Muscle of leg (tissue), 11 donors: Measurements from ENCODE around the gene RUNX1. TPM values are rescaled to one million over a fixed set of nuclear protein-coding genes. Genes with fewer than 3 reads are reported as not detected.
A peak's percentile ranks its signal among the peaks of the same experiment; 100 is the strongest.

Experiments used
- DNase-seq: peaks from one replicate; pipeline ENCODE4 v3.0.0; 2013
- H3K27ac ChIP-seq: one replicate; pipeline ENCODE4 v1.5.1; 2013; ENCODE audit warnings: mild to moderate bottlenecking, low read length, control low read depth
- H3K27me3 ChIP-seq: one replicate; pipeline ENCODE4 v1.6.1; 2013; ENCODE audit warnings: low read length; ENCODE audit not compliant: control insufficient read depth, insufficient read depth
- H3K36me3 ChIP-seq: one replicate; pipeline ENCODE4 v1.6.1; 2013; ENCODE audit warnings: low read length; ENCODE audit not compliant: control insufficient read depth, insufficient read depth
- H3K4me1 ChIP-seq: one replicate; pipeline ENCODE4 v1.6.1; 2013; ENCODE audit warnings: low read length; ENCODE audit not compliant: control insufficient read depth, insufficient read depth
- H3K4me3 ChIP-seq: one replicate; pipeline ENCODE4 v1.5.1; 2013; ENCODE audit warnings: low read length, control low read depth
- H3K9me3 ChIP-seq: replicated peaks from 2 replicates; pipeline ENCODE4 v1.6.1; 2013; ENCODE audit warnings: low read depth, low read length; ENCODE audit not compliant: control insufficient read depth
- WGBS: methylation state at CpG from one replicate; pipeline ENCODE4 v1.1.5; 2013; ENCODE audit warnings: missing lambda C conversion rate; ENCODE audit not compliant: insufficient coverage; 5-methylcytosine and 5-hydroxymethylcytosine counted together
- polyA plus RNA-seq, 8 donors: library from polyadenylated mRNA; unstranded; fragments of 120-200 nt; gene quantifications; one replicate each; pipeline versions ENCODE4 v1.2.1 to v1.2.3, GENCODE V29; 2013; ENCODE audit warnings: inconsistent platforms in 1 of 8, low replicate concordance in 1 of 8; ENCODE audit not compliant: insufficient read length in 8 of 8, insufficient read depth in 1 of 8
- total RNA-seq: library from RNA; stranded (reverse); fragments of 120-200 nt; gene quantifications from one replicate; pipeline ENCODE4 v1.2.4, GENCODE V29; 2013

Gene RUNX1
- total and polyA plus RNA-seq, 9 donors: 3.6 to 8.8 (median 5.0) TPM

DNA sequence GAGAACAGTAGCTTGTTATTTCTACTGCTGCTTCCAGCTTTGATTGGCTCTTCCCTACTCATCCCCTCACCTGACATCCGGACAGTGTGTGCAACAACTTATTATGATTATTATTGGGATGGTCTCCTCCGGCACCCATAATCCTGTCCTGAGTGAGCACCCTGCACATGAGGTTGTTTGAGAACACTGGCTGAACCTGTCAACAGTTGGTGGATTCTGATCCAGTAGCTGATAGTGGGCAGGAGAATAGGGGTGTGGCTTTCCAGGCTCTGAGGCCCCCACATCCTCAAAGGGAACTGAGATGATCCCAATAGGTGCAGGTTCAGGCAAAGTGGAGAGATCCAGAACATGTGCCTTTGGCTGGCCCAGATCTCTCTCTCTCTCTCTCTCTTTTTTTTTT, 60.5 kb downstream of the RUNX1 start:
- Histone ChIP-seq H3K4me3 (no peak overlapping the region), H3K4me1 (peaks cover 23% of the 10 kb centered on the region), H3K27me3 (peaks cover 3% of the 10 kb centered on the region), H3K27ac (no peak overlapping the region), H3K9me3 (no peaks in the 10 kb centered on the region), H3K36me3 (no peaks in the 10 kb centered on the region)
- no CpG with 5 or more reads among the region's 2 CpGs for WGBS
- no peak for DNase-seq

DNA sequence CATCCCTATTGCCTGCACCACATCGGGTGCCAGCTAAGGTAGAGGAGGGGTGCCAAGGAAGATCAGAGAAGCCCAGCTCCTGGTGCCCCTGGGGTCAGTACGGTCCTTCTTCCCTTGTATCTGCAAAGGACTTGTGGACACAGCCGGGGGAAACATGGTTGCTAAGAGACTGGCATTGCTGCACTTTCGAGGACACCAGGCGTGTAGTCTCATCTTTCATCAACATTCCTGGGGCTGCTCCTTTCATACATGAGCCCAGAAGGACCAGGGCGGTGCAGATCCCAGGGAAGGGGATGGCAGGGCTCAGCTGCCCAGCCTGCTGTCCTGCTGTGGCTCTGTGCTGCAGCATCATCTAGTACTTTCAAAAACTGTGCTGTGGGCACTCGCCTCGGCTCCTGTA, 61.0 kb downstream of the RUNX1 start:
- DNase-seq: peak; percentile 81
- H3K27me3 ChIP-seq: peaks cover 3% of the 10 kb centered on the region
- peak overlapping the region; percentile 35 for H3K27ac ChIP-seq
- no peaks in the 10 kb centered on the region for H3K36me3 ChIP-seq
- H3K4me3 ChIP-seq: no peak overlapping the region
- H3K4me1 ChIP-seq: peaks cover 23% of the 10 kb centered on the region
- WGBS: 75% methylated on average over 8 of the region's 8 CpGs
- no peaks in the 10 kb centered on the region for H3K9me3 ChIP-seq

GRCh38 chr21:34987501-34988072, 61.5 kb downstream of the RUNX1 start:
- Histone ChIP-seq H3K9me3 (no peaks in the 10 kb centered on the region), H3K36me3 (no peaks in the 10 kb centered on the region), H3K4me1 (peaks cover 23% of the 10 kb centered on the region), H3K27ac (peak overlapping the region; percentile 35), H3K27me3 (peaks cover 3% of the 10 kb centered on the region), H3K4me3 (no peak overlapping the region)
- DNase-seq: no peak
- WGBS: 33% methylated on average over 1 of the region's 5 CpGs

DNA sequence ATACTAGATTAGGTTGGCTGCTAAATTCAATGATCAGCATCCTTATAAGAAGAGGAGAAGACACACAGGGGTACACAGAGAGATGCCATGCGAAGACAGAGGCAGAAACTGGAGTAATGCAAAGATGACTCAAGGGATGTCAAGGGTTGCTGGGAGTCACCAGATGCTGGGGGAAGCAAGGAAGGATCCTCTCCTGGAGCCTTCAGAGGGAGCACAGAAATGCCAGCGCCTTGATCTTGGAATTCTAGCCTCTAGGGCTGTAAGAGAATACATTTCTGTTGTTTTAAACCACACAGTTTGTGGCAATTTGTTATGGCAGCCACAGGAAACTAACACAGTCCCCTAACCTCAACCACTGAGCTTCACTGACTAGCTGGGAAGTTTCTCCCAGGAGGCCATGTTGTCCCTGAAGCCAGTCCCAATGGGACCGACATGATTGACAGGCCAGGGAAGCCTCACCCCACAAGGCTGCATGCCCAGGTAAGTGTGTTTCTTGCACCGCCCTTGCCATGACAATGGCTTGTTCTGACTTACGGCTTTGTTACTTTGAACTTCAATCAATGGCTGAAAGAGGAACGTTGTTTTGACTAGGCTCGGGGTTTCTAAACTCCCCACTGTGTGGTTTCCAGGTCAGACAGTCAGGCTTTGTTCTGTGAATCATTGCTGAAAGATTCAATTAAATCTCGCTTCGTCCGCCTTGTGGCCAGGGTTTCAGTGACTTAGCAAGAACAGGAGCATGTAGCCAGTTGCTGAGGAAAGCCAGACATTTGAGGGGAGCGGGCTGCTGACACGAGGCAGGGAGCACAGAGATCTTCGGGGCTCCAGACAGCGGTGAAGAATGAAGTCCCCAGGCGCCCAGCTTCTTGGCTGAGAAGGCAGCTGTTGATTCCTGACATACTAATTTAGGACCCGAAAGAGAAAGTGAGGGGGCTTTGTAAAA, 62.3 kb downstream of the RUNX1 start:
- no peak overlapping the region for H3K27ac ChIP-seq
- H3K9me3 ChIP-seq: no peaks in the 10 kb centered on the region
- no peak for DNase-seq
- peaks cover 3% of the 10 kb centered on the region for H3K27me3 ChIP-seq
- 49% methylated on average over 14 of the region's 16 CpGs for WGBS
- peaks cover 24% of the 10 kb centered on the region for H3K4me1 ChIP-seq
- H3K4me3 ChIP-seq: no peak overlapping the region
- no peaks in the 10 kb centered on the region for H3K36me3 ChIP-seq

DNA sequence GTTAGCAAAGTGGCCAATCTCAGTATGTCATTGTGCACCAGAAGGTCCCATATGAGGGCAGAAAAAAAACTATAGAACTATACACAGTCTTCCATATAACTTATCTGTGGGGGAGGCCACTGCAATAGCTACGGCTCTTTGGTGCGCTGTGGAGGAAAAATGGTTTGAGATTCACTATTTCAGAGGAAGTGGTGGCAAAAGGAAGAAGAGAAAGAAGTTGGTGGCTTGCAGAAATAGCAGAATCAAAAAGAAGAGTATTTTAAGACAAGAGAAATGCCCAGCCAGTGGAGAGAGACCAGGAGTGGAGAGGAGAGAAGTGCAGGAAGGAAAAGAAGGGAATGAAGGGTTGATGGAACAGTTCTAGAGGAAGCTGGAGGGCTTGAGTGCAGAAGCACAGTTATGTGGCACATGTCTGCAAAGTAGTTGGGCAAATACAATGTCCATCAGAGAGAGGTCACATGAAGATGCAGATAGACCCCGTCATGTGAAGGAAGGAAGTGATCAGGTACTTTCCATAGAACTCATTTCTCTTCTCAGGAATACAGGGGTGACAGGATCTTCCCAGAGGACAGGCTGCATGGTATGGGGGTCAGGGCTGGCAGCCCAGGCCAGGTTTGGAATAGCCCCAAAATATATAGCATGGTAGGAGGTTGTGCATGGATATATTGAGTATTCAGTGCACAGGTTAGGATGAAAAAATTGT, 64.6 kb downstream of the RUNX1 start:
- Histone ChIP-seq H3K36me3 (no peaks in the 10 kb centered on the region), H3K9me3 (no peaks in the 10 kb centered on the region), H3K27ac (no peak overlapping the region), H3K4me1 (peaks cover 28% of the 10 kb centered on the region), H3K27me3 (peaks cover 3% of the 10 kb centered on the region), H3K4me3 (no peak overlapping the region)
- WGBS: 83% methylated on average over 1 of the region's 3 CpGs
- no peak for DNase-seq

DNA sequence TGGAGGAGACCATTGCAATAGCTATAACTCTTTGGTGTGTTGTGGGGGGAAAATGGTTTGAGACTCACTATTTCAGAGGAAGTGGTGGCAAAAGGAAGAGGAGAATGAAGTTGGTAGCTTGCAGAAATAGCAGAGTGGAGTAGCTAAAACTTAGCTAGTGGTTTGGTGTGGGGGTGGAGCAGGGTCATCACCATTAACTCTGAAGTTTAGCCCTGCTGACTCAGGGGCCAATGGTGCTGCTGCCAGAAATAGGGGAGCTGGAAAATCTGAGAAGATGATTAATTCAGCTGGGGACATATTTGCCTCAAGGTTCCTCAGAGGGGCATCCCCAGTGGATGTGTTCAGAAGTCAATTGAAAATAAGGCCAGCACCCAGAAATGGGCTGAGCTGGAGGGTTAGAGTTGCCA, 65.4 kb downstream of the RUNX1 start:
- Histone ChIP-seq H3K4me3 (no peak overlapping the region), H3K27me3 (peaks cover 2% of the 10 kb centered on the region), H3K4me1 (peaks cover 27% of the 10 kb centered on the region), H3K9me3 (no peaks in the 10 kb centered on the region), H3K36me3 (no peaks in the 10 kb centered on the region), H3K27ac (no peak overlapping the region)
- no peak for DNase-seq

GRCh38 chr21:34981791-34982190, 67.3 kb downstream of the RUNX1 start:
- peak; percentile 54 for DNase-seq
- Histone ChIP-seq H3K36me3 (no peaks in the 10 kb centered on the region), H3K27ac (no peak overlapping the region), H3K27me3 (no peaks in the 10 kb centered on the region), H3K9me3 (no peaks in the 10 kb centered on the region), H3K4me1 (peaks cover 9% of the 10 kb centered on the region), H3K4me3 (no peak overlapping the region)
- WGBS: 71% methylated on average over 4 of the region's 7 CpGs

- Histone ChIP-seq H3K4me1 (peaks cover 5% of the 10 kb centered on the region), H3K27ac (peak overlapping the region; percentile 9), H3K9me3 (no peaks in the 10 kb centered on the region), H3K36me3 (no peaks in the 10 kb centered on the region), H3K27me3 (no peaks in the 10 kb centered on the region), H3K4me3 (no peak overlapping the region)
- no CpG with 5 or more reads among the region's 8 CpGs for WGBS
- peak; percentile 82 for DNase-seq
These were observed 68.5 kb downstream of the RUNX1 start for GRCh38 chr21:34980423-34981115.

- H3K27me3 ChIP-seq: no peaks in the 10 kb centered on the region
- no peak for DNase-seq
- peaks cover 5% of the 10 kb centered on the region for H3K4me1 ChIP-seq
- WGBS: no CpG with 5 or more reads among the region's 4 CpGs
- no peaks in the 10 kb centered on the region for H3K36me3 ChIP-seq
- H3K9me3 ChIP-seq: no peaks in the 10 kb centered on the region
- no peak overlapping the region for H3K27ac ChIP-seq
- no peak overlapping the region for H3K4me3 ChIP-seq
These were observed 69.7 kb downstream of the RUNX1 start for GRCh38 chr21:34979383-34979782.

DNA sequence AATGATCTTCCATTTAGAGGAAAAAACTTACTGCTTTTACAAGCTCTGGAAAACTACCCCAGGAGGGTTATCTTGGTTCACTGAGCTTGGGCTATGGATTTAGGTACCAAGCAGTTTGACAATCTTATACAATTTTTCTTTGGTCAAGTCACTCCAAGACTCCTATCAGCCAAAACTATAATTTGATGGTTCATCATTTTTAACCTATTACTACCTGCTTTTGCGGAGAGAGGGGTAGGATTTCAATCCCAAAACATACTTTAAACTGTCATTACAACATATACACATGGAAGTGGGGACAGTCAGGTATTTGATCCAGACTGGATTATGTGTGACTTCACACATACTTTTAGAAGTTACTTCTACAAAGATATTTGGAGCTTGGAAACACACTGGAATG, 71.8 kb downstream of the RUNX1 start:
- no peaks in the 10 kb centered on the region for H3K9me3 ChIP-seq
- no peak for DNase-seq
- H3K36me3 ChIP-seq: no peaks in the 10 kb centered on the region
- no CpG with 5 or more reads among the region's 1 CpG for WGBS
- no peak overlapping the region for H3K27ac ChIP-seq
- H3K4me1 ChIP-seq: peaks cover 5% of the 10 kb centered on the region
- H3K4me3 ChIP-seq: no peak overlapping the region
- no peaks in the 10 kb centered on the region for H3K27me3 ChIP-seq
